Kidney (tissue), 14 donors: ENCODE data around the gene TRAK1. TPM values are rescaled to one million over a fixed set of nuclear protein-coding genes. Genes with fewer than 3 reads are reported as not detected.
A peak's percentile ranks its signal among the peaks of the same experiment; 100 is the strongest.

ENCODE experiments used
- DNase-seq, 5 donors: peaks; one replicate each; pipeline ENCODE4 v3.0.0-alpha.2; 2013 to 2020
- FAIRE-seq: peaks from 2 replicates; lab custom pipeline; 2012; peaks lifted over from hg19 to GRCh38; lab: Jason Lieb, UNC
- H3K27ac ChIP-seq, 2 donors: one replicate each; pipeline ENCODE4 v1.7.0; 2013; ENCODE audit warnings: low read depth in 2 of 2, low read length in 2 of 2, inconsistent platforms in 1 of 2
- H3K27me3 ChIP-seq: one replicate; pipeline ENCODE4 v1.7.1; 2013; ENCODE audit warnings: low read length, inconsistent platforms; ENCODE audit not compliant: control insufficient read depth, insufficient read depth
- H3K36me3 ChIP-seq, 3 donors: one replicate each; pipeline versions ENCODE4 v1.7.0 to v1.7.1; 2013; ENCODE audit warnings: low read length in 3 of 3, control low read depth in 1 of 3, inconsistent platforms in 1 of 3; ENCODE audit not compliant: insufficient read depth in 3 of 3, control insufficient read depth in 2 of 3
- H3K4me1 ChIP-seq, 3 donors: one replicate each; pipeline versions ENCODE4 v1.7.0 to v1.7.1; 2013; ENCODE audit warnings: low read length in 3 of 3, inconsistent platforms in 1 of 3, low read depth in 1 of 3; ENCODE audit not compliant: control insufficient read depth in 2 of 3, insufficient read depth in 2 of 3
- H3K4me3 ChIP-seq, 3 donors: one replicate each; pipeline versions ENCODE4 v1.7.0 to v1.8.1; 2013; ENCODE audit warnings: low read length in 3 of 3, control low read depth in 1 of 3, inconsistent platforms in 1 of 3
- H3K9ac ChIP-seq, 3 donors: one replicate each; pipeline versions ENCODE4 v1.7.0 to v1.7.1; 2013; ENCODE audit warnings: low read length in 3 of 3, control low read depth in 1 of 3, inconsistent platforms in 1 of 3
- H3K9me3 ChIP-seq, 3 donors: one replicate each; pipeline versions ENCODE4 v1.7.0 to v1.7.1; 2013; ENCODE audit warnings: low read length in 3 of 3, control low read depth in 1 of 3, inconsistent platforms in 1 of 3; ENCODE audit not compliant: control insufficient read depth in 2 of 3, insufficient read depth in 1 of 3
- intact Hi-C: fragments of 100-400 bp; cut with DNase I; formaldehyde crosslinking; loops from one replicate; pipeline ENCODE4 v1.11.1; 2022
- polyA plus RNA-seq: library from polyadenylated mRNA; stranded (reverse); fragments of 350-450 nt; fragmentation: Illumina TruSeq; extraction: RNeasy Lipid Tissue Mini Kit (QIAGEN cat#74804); gene quantifications from one replicate; pipeline ENCODE4 v1.2.3, GENCODE V29; 2014; ENCODE audit warnings: low read depth, low replicate concordance; ENCODE audit not compliant: insufficient read depth
- total RNA-seq: library from RNA; stranded (reverse); fragmentation: NEBNext Ultra II Directional; extraction: Animal tissue kit (Norgen Biotek cat#: 25700); gene quantifications from one replicate; pipeline ENCODE4 v1.2.1, GENCODE V29; 2021
- TF ChIP-seq, protein P1 (sequence below): IDR thresholded peaks from 3 replicates; pipeline ENCODE4 v1.5.1; 2012; ENCODE audit warnings: mild to moderate bottlenecking, moderate library complexity, borderline replicate concordance; ENCODE audit not compliant: insufficient read depth; ENCODE audit errors: extremely low read depth
- donor health status: control.
- donor health status: control.
- donor health status: control.
- donor health status: control.
- donor health status: control.
- donor health status: DM: yes; HTN: yes; CAD: no.
- donor health status: Normal renal cell carcinoma (clear cell type).

Gene TRAK1
- total and polyA plus RNA-seq, 2 donors from 2014 or later = 16.2 to 41.0 TPM

DNA sequence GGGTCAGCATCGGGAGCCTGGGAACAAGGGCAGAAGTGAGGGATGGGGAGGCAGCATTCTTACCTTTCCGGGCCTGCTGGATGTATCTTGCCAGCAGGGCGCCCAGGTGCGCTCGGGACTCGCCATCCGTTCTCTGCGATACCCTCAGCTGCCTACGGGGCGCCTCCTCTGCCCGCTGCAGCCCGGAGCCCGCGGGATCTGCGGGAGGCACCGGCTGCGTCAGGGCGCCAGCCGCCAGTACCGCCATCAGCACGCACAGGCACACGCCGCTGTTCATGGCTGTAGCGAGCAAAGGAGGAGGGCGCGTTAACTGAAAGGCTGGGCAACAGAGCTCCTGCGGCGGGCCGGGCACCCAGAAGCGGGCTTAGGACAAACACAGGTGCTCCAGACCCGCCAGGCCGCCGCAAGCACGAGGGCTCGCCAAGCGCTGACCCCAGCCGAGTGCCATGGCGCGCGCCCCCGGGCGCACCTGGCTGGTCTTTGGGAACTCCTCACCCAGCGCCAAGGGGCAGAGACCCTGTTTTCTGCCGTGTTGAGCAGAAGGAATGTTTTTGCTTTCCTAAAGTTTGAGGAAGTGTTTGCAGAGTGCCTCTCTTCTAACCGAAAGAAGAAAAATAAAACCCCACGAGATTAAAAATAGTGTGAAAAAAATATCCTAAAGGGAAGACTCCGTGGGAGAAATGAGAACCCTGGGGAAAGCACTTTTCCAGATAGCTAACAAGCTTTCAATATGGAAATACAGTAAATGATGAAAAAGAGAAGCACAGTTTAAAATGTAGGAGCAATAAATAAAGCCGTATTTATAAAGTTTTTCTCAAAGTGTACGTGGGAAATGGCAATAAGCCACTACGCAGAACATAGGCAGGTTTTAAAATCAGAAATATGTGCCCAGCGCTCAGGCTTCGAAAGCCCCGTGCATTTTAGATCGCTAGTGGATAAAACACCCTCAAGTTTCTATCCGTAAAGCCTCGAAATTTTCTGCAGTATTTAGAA is 172.5 kb downstream of the TRAK1 start:
- TF ChIP-seq, protein P1, sequence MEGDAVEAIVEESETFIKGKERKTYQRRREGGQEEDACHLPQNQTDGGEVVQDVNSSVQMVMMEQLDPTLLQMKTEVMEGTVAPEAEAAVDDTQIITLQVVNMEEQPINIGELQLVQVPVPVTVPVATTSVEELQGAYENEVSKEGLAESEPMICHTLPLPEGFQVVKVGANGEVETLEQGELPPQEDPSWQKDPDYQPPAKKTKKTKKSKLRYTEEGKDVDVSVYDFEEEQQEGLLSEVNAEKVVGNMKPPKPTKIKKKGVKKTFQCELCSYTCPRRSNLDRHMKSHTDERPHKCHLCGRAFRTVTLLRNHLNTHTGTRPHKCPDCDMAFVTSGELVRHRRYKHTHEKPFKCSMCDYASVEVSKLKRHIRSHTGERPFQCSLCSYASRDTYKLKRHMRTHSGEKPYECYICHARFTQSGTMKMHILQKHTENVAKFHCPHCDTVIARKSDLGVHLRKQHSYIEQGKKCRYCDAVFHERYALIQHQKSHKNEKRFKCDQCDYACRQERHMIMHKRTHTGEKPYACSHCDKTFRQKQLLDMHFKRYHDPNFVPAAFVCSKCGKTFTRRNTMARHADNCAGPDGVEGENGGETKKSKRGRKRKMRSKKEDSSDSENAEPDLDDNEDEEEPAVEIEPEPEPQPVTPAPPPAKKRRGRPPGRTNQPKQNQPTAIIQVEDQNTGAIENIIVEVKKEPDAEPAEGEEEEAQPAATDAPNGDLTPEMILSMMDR = no peak
- Histone ChIP-seq H3K27ac (no peak overlapping the region), H3K9me3 (no peaks in the 10 kb centered on the region), H3K9ac (no peak overlapping the region), H3K4me3 (no peak overlapping the region), H3K36me3 (no peaks in the 10 kb centered on the region), H3K4me1 (peaks cover 0 to 3% (median 0%) of the 10 kb centered on the region in 3 donors), H3K27me3 (peaks cover 33% of the 10 kb centered on the region)
- intact Hi-C loops = no loop called here
- peak in 3 of 5 donors; percentile 16 to 33 (median 29) for DNase-seq
- FAIRE-seq = no peak

DNA sequence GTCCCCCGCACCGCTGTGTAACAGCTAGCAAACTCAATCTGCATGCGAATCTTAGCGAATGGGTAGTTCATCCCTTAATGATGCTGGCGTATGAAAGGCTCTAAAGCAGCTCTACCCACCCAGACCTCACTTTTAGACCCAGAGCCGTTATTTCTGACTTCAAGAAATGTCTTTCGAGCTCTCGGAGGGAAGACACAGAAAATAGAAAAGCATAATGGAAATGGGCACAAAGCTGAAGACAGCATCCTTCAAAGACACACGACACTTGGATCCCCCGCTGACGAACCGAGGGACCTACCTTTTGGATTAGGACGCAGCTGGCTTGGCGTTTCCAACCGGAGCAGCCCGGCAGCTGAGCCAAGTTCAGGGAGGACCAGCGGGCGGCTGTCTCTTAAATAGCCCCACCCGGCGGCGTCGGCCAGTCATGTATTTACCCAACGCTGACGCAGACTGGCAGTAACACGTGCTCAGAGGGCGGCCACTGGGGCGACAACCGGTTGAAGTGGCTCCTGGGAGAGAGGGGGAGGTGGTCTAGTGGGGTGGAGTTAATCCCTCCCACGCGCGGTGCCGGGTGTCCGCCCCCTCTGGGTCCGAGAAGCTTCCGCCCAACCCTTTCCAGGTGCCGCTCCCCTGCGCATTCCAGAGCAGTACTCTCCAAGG is 173.4 kb downstream of the TRAK1 start:
- H3K4me3 ChIP-seq = no peak overlapping the region
- FAIRE-seq = no peak
- DNase-seq = peak; percentile 70 to 83 (median 77)
- H3K9me3 ChIP-seq = no peaks in the 10 kb centered on the region
- intact Hi-C loops = no loop called here
- no peaks in the 10 kb centered on the region for H3K36me3 ChIP-seq
- peaks cover 0 to 3% (median 0%) of the 10 kb centered on the region in 3 donors for H3K4me1 ChIP-seq
- H3K27ac ChIP-seq = no peak overlapping the region
- TF ChIP-seq, protein P1 = no peak
- H3K27me3 ChIP-seq = peaks cover 33% of the 10 kb centered on the region
- no peak overlapping the region for H3K9ac ChIP-seq

GRCh38 chr3:42265059-42265991 is 174.2 kb downstream of the TRAK1 start:
- TF ChIP-seq, protein P1 = no peak
- peak in 4 of 5 donors; percentile 49 to 85 (median 68) for DNase-seq
- Histone ChIP-seq H3K27ac (no peak overlapping the region), H3K9me3 (no peaks in the 10 kb centered on the region), H3K4me1 (peaks cover 0 to 3% (median 0%) of the 10 kb centered on the region in 3 donors), H3K9ac (no peak overlapping the region), H3K4me3 (no peak overlapping the region), H3K27me3 (peaks cover 33% of the 10 kb centered on the region), H3K36me3 (no peaks in the 10 kb centered on the region)
- intact Hi-C loops = no loop called here
- no peak for FAIRE-seq
